Lower lobe of right lung (tissue), 2 donors: Measurements from ENCODE around the gene OR6C2. TPM values are rescaled to one million over a fixed set of nuclear protein-coding genes. Genes with fewer than 3 reads are reported as not detected.
"Not testable (repeated sequence)": the region's sequence is repeated elsewhere in the genome, so short reads cannot be mapped to it uniquely, and the experiment has no call there.

Source experiments
- ATAC-seq, 2 donors: fragments of 200-7000 bp; cut with Tn5 transposase; one replicate each; pipeline ENCODE4 v1.9.1; 2020 to 2022; ENCODE audit warnings: mild to moderate bottlenecking in 2 of 2, moderate library complexity in 2 of 2
- DNase-seq: peaks from one replicate; pipeline ENCODE4 v3.0.0-alpha.2; 2020
- H3K27ac ChIP-seq: fragments of 200-600 bp; one replicate; pipeline ENCODE4 v1.8.0; 2022
- H3K27me3 ChIP-seq: fragments of 200-600 bp; one replicate; pipeline ENCODE4 v1.8.0; 2022; ENCODE audit warnings: low read depth
- H3K36me3 ChIP-seq: fragments of 200-600 bp; one replicate; pipeline ENCODE4 v1.8.0; 2022; ENCODE audit warnings: mild to moderate bottlenecking
- H3K4me1 ChIP-seq: fragments of 200-600 bp; one replicate; pipeline ENCODE4 v1.8.0; 2022
- H3K4me3 ChIP-seq: fragments of 200-600 bp; one replicate; pipeline ENCODE4 v1.8.0; 2022; ENCODE audit warnings: mild to moderate bottlenecking
- H3K9me3 ChIP-seq: fragments of 200-600 bp; one replicate; pipeline ENCODE4 v1.8.0; 2022
- intact Hi-C: fragments of 100-400 bp; cut with DNase I; formaldehyde crosslinking; loops from one replicate; pipeline ENCODE4 v1.11.0; 2022
- total RNA-seq: library from RNA; stranded (reverse); fragmentation: NEBNext Ultra II Directional; extraction: Animal tissue kit (Norgen Biotek cat#: 25700); gene quantifications from one replicate; pipeline ENCODE4 v1.2.1, GENCODE V29; 2021
- TF ChIP-seq, protein P1 (sequence below): fragments of 200-600 bp; IDR thresholded peaks from one replicate; pipeline ENCODE4 v1.8.0; 2022; ENCODE audit warnings: antibody characterized with exemption, mild to moderate bottlenecking
- donor health status: DM: no; HTN: yes; CAD: no; lungs with severe emphysema.

The OR6C2 gene
- total RNA-seq, 1 donor from 2014 or later: not detected

DNA sequence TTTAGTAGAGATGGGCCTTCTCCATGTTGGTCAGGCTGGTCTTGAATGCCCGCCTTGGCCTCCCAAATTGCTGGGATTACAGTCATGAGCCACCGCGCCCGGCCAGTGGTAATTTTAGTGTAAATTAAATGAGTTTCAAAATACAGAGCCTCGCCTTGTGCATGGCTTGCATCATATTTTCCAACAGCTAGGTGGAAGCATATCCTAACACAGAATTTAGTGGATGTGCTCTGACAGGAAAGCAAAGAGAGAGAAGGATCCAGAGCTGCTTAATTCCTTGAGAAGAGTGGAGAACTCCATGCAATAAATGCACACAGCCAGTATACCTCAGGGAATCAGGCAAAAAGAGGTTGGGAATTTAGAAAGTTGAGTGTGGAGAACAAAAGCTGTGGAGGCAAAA is 2.5 kb downstream of the OR6C2 start:
- no peaks in the 10 kb centered on the region for H3K36me3 ChIP-seq
- no peaks in the 10 kb centered on the region for H3K27me3 ChIP-seq
- H3K4me1 ChIP-seq: no peaks in the 10 kb centered on the region
- DNase-seq (no peak), ATAC-seq (no peak)
- H3K27ac ChIP-seq: no peak overlapping the region
- TF ChIP-seq, protein P1, sequence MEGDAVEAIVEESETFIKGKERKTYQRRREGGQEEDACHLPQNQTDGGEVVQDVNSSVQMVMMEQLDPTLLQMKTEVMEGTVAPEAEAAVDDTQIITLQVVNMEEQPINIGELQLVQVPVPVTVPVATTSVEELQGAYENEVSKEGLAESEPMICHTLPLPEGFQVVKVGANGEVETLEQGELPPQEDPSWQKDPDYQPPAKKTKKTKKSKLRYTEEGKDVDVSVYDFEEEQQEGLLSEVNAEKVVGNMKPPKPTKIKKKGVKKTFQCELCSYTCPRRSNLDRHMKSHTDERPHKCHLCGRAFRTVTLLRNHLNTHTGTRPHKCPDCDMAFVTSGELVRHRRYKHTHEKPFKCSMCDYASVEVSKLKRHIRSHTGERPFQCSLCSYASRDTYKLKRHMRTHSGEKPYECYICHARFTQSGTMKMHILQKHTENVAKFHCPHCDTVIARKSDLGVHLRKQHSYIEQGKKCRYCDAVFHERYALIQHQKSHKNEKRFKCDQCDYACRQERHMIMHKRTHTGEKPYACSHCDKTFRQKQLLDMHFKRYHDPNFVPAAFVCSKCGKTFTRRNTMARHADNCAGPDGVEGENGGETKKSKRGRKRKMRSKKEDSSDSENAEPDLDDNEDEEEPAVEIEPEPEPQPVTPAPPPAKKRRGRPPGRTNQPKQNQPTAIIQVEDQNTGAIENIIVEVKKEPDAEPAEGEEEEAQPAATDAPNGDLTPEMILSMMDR: no peak
- no peaks in the 10 kb centered on the region for H3K9me3 ChIP-seq
- intact Hi-C loops: no loop called here
- H3K4me3 ChIP-seq: no peak overlapping the region

DNA sequence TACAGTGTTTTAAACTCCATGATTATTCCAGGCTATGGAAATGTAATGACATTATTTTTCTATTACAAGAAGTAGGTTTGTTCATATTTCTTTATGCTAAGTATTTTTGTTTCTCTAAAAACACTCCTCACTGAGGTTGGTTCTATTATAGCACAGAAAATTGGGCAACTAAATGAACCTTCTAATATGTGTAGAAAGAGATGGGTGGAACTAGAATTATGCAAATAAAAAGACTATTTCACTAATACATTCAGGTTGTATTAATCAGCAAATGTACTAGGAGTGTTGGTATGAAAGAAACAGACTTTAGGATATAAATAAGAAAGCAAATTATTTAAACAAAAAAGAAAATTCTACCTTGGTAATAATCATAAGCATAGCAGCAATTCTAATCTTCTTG is 4.9 kb downstream of the OR6C2 start:
- Histone ChIP-seq H3K36me3 (no peaks in the 10 kb centered on the region), H3K27me3 (no peaks in the 10 kb centered on the region), H3K9me3 (no peaks in the 10 kb centered on the region), H3K27ac (no peak overlapping the region), H3K4me1 (no peaks in the 10 kb centered on the region), H3K4me3 (no peak overlapping the region)
- DNase-seq: no peak
- TF ChIP-seq, protein P1: no peak
- intact Hi-C loops: no loop called here
- ATAC-seq: no peak

DNA sequence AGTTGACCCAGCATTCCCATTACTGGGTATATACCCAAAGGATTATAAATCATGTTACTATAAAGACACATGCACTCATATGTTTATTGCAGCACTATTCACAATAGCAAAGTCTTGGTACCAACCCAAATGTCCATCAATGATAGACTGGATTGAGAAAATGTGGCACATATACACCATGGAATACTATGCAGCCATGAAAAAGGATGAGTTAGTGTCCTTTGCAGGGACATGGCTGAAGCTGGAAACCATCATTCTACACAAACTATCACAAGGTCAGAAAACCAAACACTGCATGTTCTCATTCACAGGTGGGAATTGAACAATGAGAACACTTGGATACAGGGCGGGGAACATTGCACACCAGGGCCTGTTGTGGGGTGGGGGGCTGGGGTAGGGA is 21.1 kb downstream of the OR6C2 start:
- not testable (repeated sequence) for H3K27ac ChIP-seq

DNA sequence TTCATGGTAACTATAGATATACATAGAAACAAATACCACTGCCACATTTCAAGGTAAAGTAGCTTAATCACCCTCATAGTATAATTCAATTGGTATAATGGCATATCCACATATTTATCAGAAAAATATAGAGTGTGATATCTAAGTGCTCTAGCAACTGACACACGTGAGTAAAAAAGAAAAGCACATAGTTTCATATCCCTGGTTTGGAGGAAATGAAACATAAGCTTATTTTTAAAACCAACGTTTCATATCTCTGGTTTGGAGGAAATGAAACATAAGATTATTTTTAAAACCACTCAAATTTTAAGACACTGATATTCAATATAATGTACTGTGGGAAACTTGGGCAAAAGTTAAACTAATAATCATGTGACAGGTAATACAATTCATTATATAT is 24.0 kb downstream of the OR6C2 start:
- ATAC-seq (no peak), DNase-seq (no peak)
- no peak overlapping the region for H3K4me3 ChIP-seq
- no peaks in the 10 kb centered on the region for H3K4me1 ChIP-seq
- H3K27ac ChIP-seq: no peak overlapping the region
- TF ChIP-seq, protein P1: no peak
- no peaks in the 10 kb centered on the region for H3K36me3 ChIP-seq
- H3K27me3 ChIP-seq: no peaks in the 10 kb centered on the region
- no peaks in the 10 kb centered on the region for H3K9me3 ChIP-seq
- intact Hi-C loops: no loop called here

More for the DNA sequence above, 21.1 kb downstream of the OR6C2 start:
- ATAC-seq, H3K4me1 ChIP-seq, H3K9me3 ChIP-seq, intact Hi-C loops, H3K27me3 ChIP-seq, H3K36me3 ChIP-seq, DNase-seq, H3K4me3 ChIP-seq: not testable (repeated sequence)

DNA sequence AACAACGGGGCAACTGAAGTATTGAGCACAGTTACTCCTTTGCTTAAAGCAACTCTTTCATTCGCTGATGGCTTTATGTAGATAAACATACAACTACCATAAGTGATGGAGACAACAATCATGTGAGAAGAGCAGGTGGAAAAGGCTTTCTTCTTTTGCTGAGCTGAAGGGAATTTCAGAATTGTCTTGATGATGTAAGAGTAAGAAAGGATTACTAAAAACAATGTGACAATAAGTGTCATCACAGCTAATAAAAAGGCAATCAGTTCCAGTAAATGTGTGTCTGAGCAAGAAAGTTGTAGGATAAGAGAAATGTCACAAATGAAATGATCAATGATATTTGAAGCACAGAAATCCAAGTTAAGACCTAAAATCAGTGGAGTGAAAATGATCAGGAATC is 25.4 kb downstream of the OR6C2 start:
- Histone ChIP-seq H3K4me3 (no peak overlapping the region), H3K36me3 (no peaks in the 10 kb centered on the region), H3K4me1 (no peaks in the 10 kb centered on the region), H3K27me3 (no peaks in the 10 kb centered on the region), H3K9me3 (no peaks in the 10 kb centered on the region), H3K27ac (no peak overlapping the region)
- ATAC-seq: no peak
- no peak for DNase-seq
- TF ChIP-seq, protein P1: no peak
- intact Hi-C loops: no loop called here

DNA sequence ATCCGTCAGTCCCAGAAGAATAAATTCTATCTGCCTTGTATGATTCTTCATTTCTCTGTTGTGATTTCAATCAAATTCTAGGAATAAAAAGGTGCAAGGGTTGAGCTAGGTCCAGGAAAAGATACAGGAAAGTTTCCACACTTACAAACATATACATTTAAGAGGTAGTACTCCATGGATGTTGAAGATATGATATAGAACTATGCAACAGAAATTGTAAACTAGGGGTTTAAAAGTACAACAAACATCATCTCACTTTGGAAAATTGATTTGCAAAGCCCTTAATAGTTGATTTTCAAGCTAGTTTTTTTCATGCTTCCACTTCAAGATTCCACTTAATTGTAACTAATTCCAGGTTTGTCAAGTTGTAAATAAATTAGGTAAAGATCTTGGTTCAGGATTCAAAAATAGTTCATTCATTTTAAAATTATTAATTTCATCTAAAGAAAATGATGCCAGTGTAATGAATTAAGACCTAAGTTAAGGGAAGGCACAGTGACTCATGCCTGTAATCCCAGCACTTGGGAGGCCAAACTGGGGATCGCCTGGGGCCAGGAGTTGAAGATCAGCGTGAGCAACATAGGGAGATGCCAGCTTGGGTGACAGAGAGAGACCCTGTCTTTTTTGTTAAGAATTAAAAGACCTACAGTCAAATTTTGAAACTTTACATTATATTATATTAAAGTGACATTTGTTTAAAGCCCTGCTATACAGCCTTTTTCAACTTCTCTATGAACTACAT is 26.4 kb downstream of the OR6C2 start, which contains the start of gene OR6C70:
OR6C70 (minus strand) TSS at position 51 of the 742 bp plus-strand sequence; CDS start at position 51, 0 bp downstream.
- Histone ChIP-seq H3K4me1 (no peaks in the 10 kb centered on the region), H3K27ac (no peak within 1 kb of the TSS), H3K36me3 (no peaks in the 10 kb centered on the region), H3K4me3 (no peak within 1 kb of the TSS), H3K27me3 (no peaks in the 10 kb centered on the region), H3K9me3 (no peaks in the 10 kb centered on the region)
- intact Hi-C loops: no loop called here
- DNase-seq: no peak
- TF ChIP-seq, protein P1: no peak
- ATAC-seq: no peak
